Measurements from ENCODE around the gene CPSF4. TPM values are rescaled to one million over a fixed set of nuclear protein-coding genes. Genes with fewer than 3 reads are reported as not detected.
"Not testable (repeated sequence)": the region's sequence is repeated elsewhere in the genome, so short reads cannot be mapped to it uniquely, and the experiment has no call there.

Gene CPSF4
- total and polyA plus RNA-seq, 11 donors = 12.7 to 24.8 (median 16.4) TPM

DNA sequence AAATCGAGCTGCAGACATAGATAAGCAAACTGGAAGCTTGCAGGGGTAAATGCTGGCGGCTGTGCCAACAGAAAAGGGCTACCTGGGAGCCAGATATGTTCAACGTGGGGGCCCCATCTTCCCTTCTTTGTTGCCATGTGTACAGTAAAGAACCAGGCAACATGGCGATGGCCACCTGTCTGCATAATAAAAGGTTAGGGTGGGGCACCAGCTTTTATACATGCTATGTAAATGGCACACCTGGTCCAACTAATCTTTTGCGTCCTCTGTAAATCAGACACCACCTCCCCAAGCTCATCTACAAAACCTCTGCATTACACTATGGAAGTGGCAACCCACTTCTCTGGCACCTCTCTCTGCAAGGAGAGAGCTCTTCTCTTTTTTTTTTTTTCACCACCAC is 16.1 kb upstream of the CPSF4 start:
- peaks cover 2 to 81% (median 73%) of the 10 kb centered on the region in 9 donors for H3K36me3 ChIP-seq
- intact Hi-C loops (cut with DNase I) = no loop called here
- DNase-seq (peak in 1 of 5 donors; percentile 33), ATAC-seq (no peak)
- no peaks in the 10 kb centered on the region for H3K9me3 ChIP-seq
- TF ChIP-seq POLR2A (IDR thresholded peaks at IDR 0.05) (no peak), CTCF (IDR thresholded peaks at IDR 0.05) (no peak)
- no peak overlapping the region for H3K4me3 ChIP-seq
- no peaks in the 10 kb centered on the region for H3K4me1 ChIP-seq
- H3K27me3 ChIP-seq = no peaks in the 10 kb centered on the region
- no peak overlapping the region for H3K27ac ChIP-seq
- WGBS, 4 donors = 74 to 88% (median 79%) methylated on average over 5 of the region's 5 CpGs

DNA sequence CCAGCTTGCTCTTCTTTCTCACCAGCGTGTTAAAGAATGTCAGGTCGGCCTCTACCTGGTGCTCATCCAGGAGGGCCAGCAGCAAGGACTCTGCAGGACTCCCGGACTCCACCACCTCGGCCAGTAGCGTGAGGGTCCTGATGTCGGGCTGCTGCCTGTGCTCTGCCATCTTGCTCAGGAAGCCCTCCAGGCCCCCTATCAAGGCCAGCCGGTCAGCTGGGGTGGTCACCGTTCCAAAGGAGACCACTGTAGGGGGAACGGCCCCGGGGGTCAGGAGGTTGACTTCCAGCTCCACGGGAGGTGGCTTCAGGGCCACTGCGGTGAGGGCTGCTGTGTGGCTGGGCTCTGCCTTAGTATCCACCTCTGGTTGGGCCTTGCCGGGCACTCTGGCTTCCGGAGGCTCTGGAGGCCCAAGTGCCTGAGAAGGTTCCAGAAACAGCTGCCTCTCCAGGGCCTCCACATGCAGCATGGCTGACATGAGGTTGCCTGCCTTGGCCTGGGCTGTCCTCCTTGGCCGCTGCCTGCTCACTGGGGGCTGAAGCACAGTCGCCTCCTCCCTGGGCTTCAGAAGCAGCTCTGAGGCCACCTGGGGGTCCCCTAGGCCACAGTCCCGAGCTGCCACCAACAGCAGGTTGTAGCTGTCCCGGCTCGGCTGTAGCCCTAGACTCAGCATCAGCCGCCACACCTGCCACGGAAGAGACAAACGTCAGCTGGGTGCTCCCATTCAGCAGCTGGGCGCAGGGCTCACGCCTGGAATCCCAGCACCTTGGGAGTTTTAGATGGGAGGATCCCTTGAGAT is 13.6 kb upstream of the CPSF4 start:
- no peaks in the 10 kb centered on the region for H3K9me3 ChIP-seq
- no peaks in the 10 kb centered on the region for H3K27me3 ChIP-seq
- H3K4me1 ChIP-seq = no peaks in the 10 kb centered on the region
- no peak overlapping the region for H3K27ac ChIP-seq
- H3K4me3 ChIP-seq = no peak overlapping the region
- intact Hi-C loops (cut with DNase I) = no loop called here
- 92 to 96% (median 93%) methylated on average over 16 to 24 of the region's 24 CpGs for WGBS, 4 donors
- peaks cover 0 to 76% (median 68%) of the 10 kb centered on the region in 9 donors for H3K36me3 ChIP-seq
- ATAC-seq (peak in 1 of 4 donors; percentile 14), DNase-seq (peak in 1 of 5 donors; percentile 50)
- TF ChIP-seq POLR2A (IDR thresholded peaks at IDR 0.05) (no peak), CTCF (IDR thresholded peaks at IDR 0.05) (no peak)

DNA sequence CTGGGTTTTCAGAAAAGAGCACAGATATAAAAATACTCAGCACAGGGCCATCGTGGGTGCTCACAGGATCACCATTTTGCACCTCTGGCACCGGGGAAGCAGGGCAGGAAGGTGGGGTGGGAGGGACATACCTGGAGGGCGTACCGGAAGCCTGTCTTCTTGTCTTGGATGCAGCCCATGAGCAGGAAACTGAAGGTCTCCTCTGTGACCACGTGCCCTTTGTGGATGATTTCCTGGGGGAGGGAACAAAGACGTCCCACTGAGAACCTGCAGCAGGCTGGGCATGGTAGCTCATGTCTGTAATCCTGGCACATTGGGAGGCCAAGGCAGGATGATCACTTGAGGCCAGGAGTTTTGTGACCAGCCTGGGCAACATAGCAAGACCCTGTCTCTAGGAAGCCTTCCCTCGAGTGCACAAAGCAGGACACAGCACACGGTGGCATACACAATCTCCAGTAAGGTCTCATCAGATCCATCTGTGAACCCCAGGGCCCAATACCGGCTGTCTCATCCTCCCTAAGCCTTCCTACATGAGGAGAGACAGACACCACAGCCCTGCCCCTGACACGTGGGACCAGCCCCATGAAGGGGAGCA is 9.7 kb upstream of the CPSF4 start:
- 80 to 86% (median 84%) methylated on average over 6 to 10 of the region's 10 CpGs for WGBS, 4 donors
- H3K4me1 ChIP-seq = no peaks in the 10 kb centered on the region
- peaks cover 0 to 77% (median 69%) of the 10 kb centered on the region in 9 donors for H3K36me3 ChIP-seq
- TF ChIP-seq CTCF (IDR thresholded peaks at IDR 0.05) (no peak), POLR2A (IDR thresholded peaks at IDR 0.05) (no peak)
- ATAC-seq = peak in 1 of 4 donors; percentile 33
- H3K4me3 ChIP-seq = no peak overlapping the region
- DNase-seq = peak in 1 of 5 donors; percentile 12
- H3K27ac ChIP-seq = no peak overlapping the region
- intact Hi-C loops (cut with DNase I) = no loop called here
- H3K27me3 ChIP-seq = no peaks in the 10 kb centered on the region
- no peaks in the 10 kb centered on the region for H3K9me3 ChIP-seq

DNA sequence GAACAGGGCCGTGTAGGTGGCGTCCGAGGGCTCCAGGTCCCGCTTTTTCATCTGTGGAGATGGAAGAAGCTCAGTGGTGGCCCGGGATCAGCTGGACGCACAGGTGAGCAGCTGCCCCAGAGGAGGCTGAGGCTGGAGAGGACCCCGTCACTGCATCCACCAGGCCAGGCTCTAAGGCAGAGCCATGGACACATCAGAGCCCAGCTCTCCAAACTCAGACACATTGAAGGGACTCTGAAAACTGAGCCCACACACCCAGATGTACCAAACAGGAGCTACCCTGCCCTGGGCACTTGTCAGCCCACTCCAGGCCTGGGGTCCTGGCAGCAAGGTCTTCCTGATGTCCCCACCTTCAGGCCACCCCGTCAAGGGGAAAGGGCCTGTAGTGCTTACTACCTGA is 9.0 kb upstream of the CPSF4 start:
- Histone ChIP-seq H3K4me1 (no peaks in the 10 kb centered on the region), H3K27ac (no peak overlapping the region), H3K27me3 (no peaks in the 10 kb centered on the region), H3K36me3 (peaks cover 0 to 77% (median 69%) of the 10 kb centered on the region in 9 donors), H3K9me3 (no peaks in the 10 kb centered on the region), H3K4me3 (no peak overlapping the region)
- no peak for TF ChIP-seq POLR2A (IDR thresholded peaks at IDR 0.05)
- TF ChIP-seq CTCF (IDR thresholded peaks at IDR 0.05) = no peak
- intact Hi-C loops (cut with DNase I) = loop anchor here in 1 of 10 donors (10.0 kb wide), 1 partner anchor 125 kb away; the partner anchor contains the start of genes FAM200A and ZNF655
- 94 to 99% (median 96%) methylated on average over 5 to 8 of the region's 8 CpGs for WGBS, 4 donors
- DNase-seq = peak in 1 of 5 donors; percentile 48
- ATAC-seq = peak in 1 of 4 donors; percentile 19

- H3K27me3 ChIP-seq, H3K4me1 ChIP-seq, H3K27ac ChIP-seq, H3K4me3 ChIP-seq, ATAC-seq, H3K9me3 ChIP-seq: not testable (repeated sequence)
- DNase-seq = peak in 1 of 5 donors; percentile 13
- intact Hi-C loops (cut with DNase I) = loop anchor here in 1 of 10 donors (10.0 kb wide), 1 partner anchor 123 kb away; the partner anchor contains the start of genes FAM200A and ZNF655
- 75 to 83% (median 76%) methylated on average over 12 to 13 of the region's 13 CpGs for WGBS, 4 donors
- H3K36me3 ChIP-seq = peaks cover 0 to 73% (median 62%) of the 10 kb centered on the region in 9 donors
Observed at GRCh38 chr7:99431756-99432540, 6.8 kb upstream of the CPSF4 start.
